H9 (cell line): ENCODE results near the gene HOXD12. TPM values are rescaled to one million over a fixed set of nuclear protein-coding genes. Genes with fewer than 3 reads are reported as not detected.

Experiments used
- DNase-seq: peaks from one replicate; pipeline ENCODE4 v3.0.0-alpha.2; 2017
- H2AFZ ChIP-seq: one replicate; pipeline ENCODE4 v1.6.1; 2013; ENCODE audit warnings: mild to moderate bottlenecking, low read length, control low read depth, moderate library complexity
- H2AK5ac ChIP-seq: 2 replicates; pipeline ENCODE4 v1.6.1; 2013; ENCODE audit warnings: low read length, control low read depth, mixed read lengths; ENCODE audit not compliant: insufficient read length
- H2BK120ac ChIP-seq: one replicate; pipeline ENCODE4 v1.6.1; 2013; ENCODE audit warnings: low read depth, mild to moderate bottlenecking, low read length, control low read depth, inconsistent platforms; ENCODE audit not compliant: poor library complexity, severe bottlenecking
- H2BK12ac ChIP-seq: 2 replicates; pipeline ENCODE4 v1.6.1; 2013; ENCODE audit warnings: low read length, control low read depth, mixed read lengths, low read depth; ENCODE audit not compliant: insufficient read length
- H2BK15ac ChIP-seq: 2 replicates; pipeline ENCODE4 v1.6.1; 2013; ENCODE audit warnings: low read depth, low read length, control low read depth
- H2BK20ac ChIP-seq: one replicate; pipeline ENCODE4 v1.6.1; 2013; ENCODE audit warnings: low read depth, mild to moderate bottlenecking, low read length, control low read depth, inconsistent platforms; ENCODE audit not compliant: poor library complexity, severe bottlenecking
- H2BK5ac ChIP-seq: 2 replicates; pipeline ENCODE4 v1.6.1; 2013; ENCODE audit warnings: low read length, control low read depth, mixed read lengths; ENCODE audit not compliant: insufficient read length
- H3K14ac ChIP-seq: 2 replicates; pipeline ENCODE4 v1.6.1; 2013; ENCODE audit warnings: low read length, control low read depth; ENCODE audit not compliant: insufficient read depth
- H3K18ac ChIP-seq: 2 replicates; pipeline ENCODE4 v1.6.1; 2013; ENCODE audit warnings: low read depth, mild to moderate bottlenecking, mixed read lengths, low read length, control low read depth; ENCODE audit not compliant: insufficient read length
- H3K23ac ChIP-seq: 2 replicates; pipeline ENCODE4 v1.6.1; 2013; ENCODE audit warnings: low read length, control low read depth, mixed read lengths, low read depth; ENCODE audit not compliant: insufficient read length
- H3K23me2 ChIP-seq: 2 replicates; pipeline ENCODE4 v1.6.1; 2013; ENCODE audit warnings: low read depth, mild to moderate bottlenecking, mixed read lengths, low read length, control low read depth; ENCODE audit not compliant: insufficient read length, poor library complexity, severe bottlenecking
- H3K27ac ChIP-seq: 2 replicates; pipeline ENCODE4 v1.5.1; 2013; ENCODE audit warnings: low read length, control low read depth, mixed read lengths, low read depth; ENCODE audit not compliant: insufficient read length
- H3K27me3 ChIP-seq: 2 replicates; pipeline ENCODE4 v1.6.1; 2013; ENCODE audit warnings: low read length, control low read depth, inconsistent platforms; ENCODE audit not compliant: insufficient read depth
- H3K4ac ChIP-seq: 2 replicates; pipeline ENCODE4 v1.6.1; 2013; ENCODE audit warnings: low read depth, mild to moderate bottlenecking, control low read depth, inconsistent platforms, low read length, moderate library complexity
- H3K4me1 ChIP-seq: 2 replicates; pipeline ENCODE4 v1.6.1; 2013; ENCODE audit warnings: low read length, control low read depth, inconsistent platforms; ENCODE audit not compliant: insufficient read depth
- H3K4me2 ChIP-seq: 2 replicates; pipeline ENCODE4 v1.6.1; 2013; ENCODE audit warnings: low read length, control low read depth, mixed read lengths; ENCODE audit not compliant: insufficient read length, insufficient read depth
- H3K56ac ChIP-seq: 2 replicates; pipeline ENCODE4 v1.6.1; 2013; ENCODE audit warnings: low read depth, mild to moderate bottlenecking, mixed read lengths, low read length, control low read depth; ENCODE audit not compliant: insufficient read length
- H3K79me1 ChIP-seq: 2 replicates; pipeline ENCODE4 v1.6.1; 2013; ENCODE audit warnings: low read depth, mild to moderate bottlenecking, moderate library complexity, low read length, control low read depth, inconsistent platforms; ENCODE audit not compliant: insufficient read depth, poor library complexity, severe bottlenecking
- H3K79me2 ChIP-seq: 2 replicates; pipeline ENCODE4 v1.6.1; 2013; ENCODE audit warnings: low read length, control low read depth, inconsistent platforms; ENCODE audit not compliant: insufficient read depth
- H3K9ac ChIP-seq: 2 replicates; pipeline ENCODE4 v1.6.1; 2013; ENCODE audit warnings: low read length, control low read depth, mixed read lengths; ENCODE audit not compliant: insufficient read length; ENCODE audit errors: extremely low read depth
- H3K9me3 ChIP-seq: one replicate; pipeline ENCODE4 v1.6.1; 2013; ENCODE audit warnings: low read depth, low read length, inconsistent platforms; ENCODE audit not compliant: control insufficient read depth
- H3T11ph ChIP-seq: one replicate; pipeline ENCODE4 v1.6.1; 2013; ENCODE audit warnings: mild to moderate bottlenecking, low read length, control low read depth, inconsistent platforms
- H4K20me1 ChIP-seq: one replicate; pipeline ENCODE4 v1.6.1; 2013; ENCODE audit not compliant: control insufficient read depth, insufficient read length, insufficient read depth
- H4K5ac ChIP-seq: 2 replicates; pipeline ENCODE4 v1.6.1; 2013; ENCODE audit warnings: low read depth, mild to moderate bottlenecking, mixed read lengths, low read length, control low read depth; ENCODE audit not compliant: insufficient read length
- H4K8ac ChIP-seq: replicated peaks from 2 replicates; pipeline ENCODE4 v1.6.1; 2013; ENCODE audit warnings: low read length, control low read depth, mixed read lengths, low read depth; ENCODE audit not compliant: insufficient read length
- H4K91ac ChIP-seq: 2 replicates; pipeline ENCODE4 v1.6.1; 2013; ENCODE audit warnings: low read depth, mild to moderate bottlenecking, moderate library complexity, mixed read lengths, low read length, control low read depth; ENCODE audit not compliant: insufficient read length
- H3K27ac Mint-ChIP-seq, 3 experiments: 2 replicates in 2 of 3; 3 replicates in 1 of 3; pipeline ENCODE4 v1.8.0; 2020 to 2021; ENCODE audit warnings: mixed read lengths in 3 of 3, mild to moderate bottlenecking in 1 of 3, moderate library complexity in 1 of 3
- H3K27me3 Mint-ChIP-seq: 2 replicates; pipeline ENCODE4 v1.8.0; 2021; ENCODE audit warnings: low read depth, mild to moderate bottlenecking, moderate library complexity, mixed read lengths
- H3K36me3 Mint-ChIP-seq, 3 experiments: 2 replicates in 2 of 3; 3 replicates in 1 of 3; pipeline ENCODE4 v1.8.0; 2020 to 2021; ENCODE audit warnings: low read depth in 3 of 3, mixed read lengths in 3 of 3; ENCODE audit not compliant: insufficient read depth in 1 of 3
- H3K4me1 Mint-ChIP-seq, 2 experiments: 2 replicates each; pipeline ENCODE4 v1.8.0; 2020; ENCODE audit warnings: mixed read lengths in 2 of 2
- H3K4me3 Mint-ChIP-seq, 2 experiments: 2 replicates in 1 of 2; 3 replicates in 1 of 2; pipeline ENCODE4 v1.8.0; 2020 to 2021; ENCODE audit warnings: mild to moderate bottlenecking in 2 of 2, mixed read lengths in 2 of 2, moderate library complexity in 1 of 2
- H3K9me3 Mint-ChIP-seq, 2 experiments: 2 replicates in 1 of 2; 3 replicates in 1 of 2; pipeline ENCODE4 v1.8.0; 2020; ENCODE audit warnings: mild to moderate bottlenecking in 2 of 2, mixed read lengths in 2 of 2, moderate library complexity in 1 of 2
- CTCF ChIP-seq: fragments of 200-600 bp; sonication (generic); conservative IDR thresholded peaks from 3 replicates; pipeline ENCODE4 v1.8.0; 2021; ENCODE audit warnings: antibody characterized with exemption, mild to moderate bottlenecking
- WGBS: extraction: QIAGEN DNeasy Blood & Tissue Kit; methylation state at CpG from one replicate; pipeline ENCODE4 v1.1.7; 2013; ENCODE audit warnings: missing lambda C conversion rate, low lambda C conversion rate, mixed read lengths; ENCODE audit not compliant: insufficient read length; ENCODE audit errors: extremely low coverage; 5-methylcytosine and 5-hydroxymethylcytosine counted together
- total RNA-seq: library from RNA; stranded (reverse); gene quantifications from 2 replicates; pipeline ENCODE4 v1.2.1, GENCODE V29; 2021

Gene HOXD12
- total RNA-seq, 1 experiment from 2014 or later = not detected

GRCh38 chr2:176079285-176079830, 20.2 kb upstream of the HOXD12 start:
- Histone ChIP-seq H3K9me3 (no peaks in the 10 kb centered on the region), H4K91ac (no peak overlapping the region), H3T11ph (no peak overlapping the region), H2BK20ac (no peak overlapping the region), H3K9ac (no peak overlapping the region), H2BK120ac (no peak overlapping the region), H3K56ac (no peak overlapping the region), H3K27me3 (peaks cover 87% of the 10 kb centered on the region), H3K4me2 (peak overlapping the region; percentile 83), H2BK15ac (no peak overlapping the region), H2AK5ac (no peak overlapping the region), H3K79me1 (no peaks in the 10 kb centered on the region), H3K18ac (no peak overlapping the region), H2BK5ac (no peak overlapping the region), H3K14ac (no peak overlapping the region), H3K4me1 (no peaks in the 10 kb centered on the region), H2BK12ac (no peak overlapping the region), H4K8ac (no peak overlapping the region), H3K79me2 (no peaks in the 10 kb centered on the region), H4K20me1 (no peaks in the 10 kb centered on the region), H3K4ac (no peak overlapping the region), H3K23ac (no peak overlapping the region), H3K27ac (no peak overlapping the region), H2AFZ (no peak overlapping the region), H4K5ac (no peak overlapping the region), H3K23me2 (peaks cover 7% of the 10 kb centered on the region)
- peaks cover 23 to 40% of the 10 kb centered on the region in 2 experiments for H3K4me1 Mint-ChIP-seq
- H3K36me3 Mint-ChIP-seq = no peaks in the 10 kb centered on the region
- peak overlapping the region; percentile 52 to 80 for H3K4me3 Mint-ChIP-seq
- WGBS = no CpG with 5 or more reads among the region's 30 CpGs
- H3K27ac Mint-ChIP-seq = no peak overlapping the region
- TF ChIP-seq CTCF = no peak
- peaks cover 96% of the 10 kb centered on the region for H3K27me3 Mint-ChIP-seq
- peaks cover 5 to 6% of the 10 kb centered on the region in 2 experiments; a peak in 4 of 5 replicates for H3K9me3 Mint-ChIP-seq
- DNase-seq = peak; percentile 63
